ENCODE measurements around the gene IL13RA1.
"Not testable (repeated sequence)": the region's sequence is repeated elsewhere in the genome, so short reads cannot be mapped to it uniquely, and the experiment has no call there.

The IL13RA1 gene

GRCh38 chrX:118795528-118796280, 68.3 kb downstream of the IL13RA1 start:
- DNase-seq = no peak

DNA sequence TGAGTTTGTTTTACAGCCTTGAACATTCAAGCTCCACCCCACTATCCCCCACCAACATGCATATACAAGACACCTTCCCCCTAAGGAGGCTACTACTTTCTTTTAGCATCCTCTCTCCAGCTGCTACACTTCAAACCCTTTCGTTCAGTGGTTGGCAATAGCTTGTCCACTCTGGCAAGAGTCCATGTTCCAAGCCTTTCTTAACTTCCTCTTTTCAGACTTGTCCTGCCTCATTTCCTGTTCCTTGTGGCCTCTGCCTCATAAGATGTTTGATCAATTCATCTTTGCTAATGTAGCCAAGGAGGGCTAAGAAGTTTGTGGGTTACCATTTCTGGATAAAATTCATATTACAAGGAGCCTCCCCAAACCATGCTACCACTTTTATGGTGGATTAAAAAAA, 75.5 kb downstream of the IL13RA1 start:
- no peak for DNase-seq

DNA sequence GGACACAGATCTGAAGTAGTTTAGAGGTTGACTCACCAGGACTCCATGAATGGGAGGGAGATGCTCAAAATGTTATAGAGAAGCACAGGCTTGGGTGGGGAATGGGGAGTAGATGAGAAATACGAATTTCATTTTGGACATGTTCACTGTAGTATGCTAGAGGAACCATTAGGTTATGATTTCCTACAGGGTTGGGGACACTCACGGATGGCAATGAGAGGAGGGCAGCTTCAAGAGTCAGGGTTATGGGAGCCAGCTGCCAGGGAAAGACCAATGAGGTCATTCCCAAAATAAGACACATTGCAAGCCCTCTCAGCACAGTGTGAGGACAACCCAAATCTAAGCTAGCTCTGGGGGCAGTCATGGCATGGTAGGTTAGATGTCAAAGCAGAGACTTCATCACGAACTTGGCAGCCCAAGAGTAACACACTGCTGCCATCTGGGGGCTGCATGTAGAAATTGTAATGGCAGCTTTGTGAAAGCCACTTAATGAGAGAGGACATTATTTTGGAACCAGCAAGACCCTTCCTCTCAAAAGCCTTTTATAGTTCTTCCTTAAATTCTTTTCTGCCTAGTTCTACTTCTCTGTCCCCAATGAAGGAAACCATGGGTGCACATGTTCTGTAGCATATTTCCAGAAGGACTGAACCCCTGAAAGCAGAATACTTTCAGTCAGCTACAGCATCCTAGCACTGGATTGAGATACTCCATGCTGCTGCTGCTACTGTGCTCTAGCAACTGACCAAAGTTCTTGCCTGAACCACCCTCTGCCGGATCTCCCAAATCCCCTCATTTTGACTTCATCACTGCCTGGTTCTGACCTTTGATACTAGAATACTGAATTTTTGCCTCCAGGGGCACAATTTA, 80.0 kb downstream of the IL13RA1 start:
- DNase-seq = peak; percentile 30

GRCh38 chrX:118817257-118817656, 89.9 kb downstream of the IL13RA1 start:
- not testable (repeated sequence) for DNase-seq

DNA sequence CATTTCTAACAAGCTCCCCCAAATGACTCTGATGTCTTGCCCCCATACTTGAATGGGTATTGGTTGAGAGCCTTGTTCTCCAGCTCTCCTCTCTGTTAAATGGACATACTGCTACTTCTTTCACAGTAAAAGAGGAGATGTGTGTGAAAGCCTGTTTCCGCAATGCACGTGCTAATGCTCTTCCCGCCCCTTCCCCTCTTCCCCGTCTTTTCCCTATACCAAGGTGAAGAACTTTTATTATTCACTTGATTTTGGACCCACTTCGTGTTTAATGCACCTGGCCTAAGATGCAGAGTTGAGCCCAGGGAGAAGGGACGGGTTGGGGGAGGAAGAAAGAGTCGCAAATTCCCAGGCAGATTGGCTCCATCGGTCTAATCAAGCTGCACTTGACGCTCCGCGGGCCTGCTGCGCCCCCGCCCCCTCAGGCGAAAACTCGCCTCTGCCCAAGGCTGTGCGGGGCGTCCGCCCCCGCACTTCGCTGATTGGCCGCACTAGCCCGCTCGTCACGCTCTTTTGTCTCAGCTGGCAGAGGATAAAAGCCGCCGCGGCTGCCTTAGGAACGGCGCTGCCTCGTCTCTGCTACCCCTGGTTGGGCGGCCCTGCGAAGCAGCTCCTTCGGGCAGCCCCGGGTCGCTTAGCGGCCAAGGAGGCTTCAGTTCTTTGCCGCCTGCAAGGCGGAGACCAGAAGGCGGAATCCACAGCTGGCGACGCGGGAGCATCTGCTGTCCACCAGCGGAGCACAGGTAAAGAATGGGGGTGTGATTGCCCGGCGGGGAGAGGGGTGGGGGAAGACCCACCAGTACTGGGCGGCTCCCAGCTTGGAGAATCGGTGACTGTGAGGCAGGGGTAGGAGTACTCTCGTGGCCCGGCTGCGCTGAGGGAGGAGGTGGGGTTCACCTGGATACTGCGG, 96.1 kb downstream of the IL13RA1 start, which contains the start of gene ZCCHC12:
ZCCHC12 (plus strand) TSS at position 562 of the 910 bp plus-strand sequence. CDS start 1,421 bp downstream, outside the sequence.
- DNase-seq = peak; percentile 33

DNA sequence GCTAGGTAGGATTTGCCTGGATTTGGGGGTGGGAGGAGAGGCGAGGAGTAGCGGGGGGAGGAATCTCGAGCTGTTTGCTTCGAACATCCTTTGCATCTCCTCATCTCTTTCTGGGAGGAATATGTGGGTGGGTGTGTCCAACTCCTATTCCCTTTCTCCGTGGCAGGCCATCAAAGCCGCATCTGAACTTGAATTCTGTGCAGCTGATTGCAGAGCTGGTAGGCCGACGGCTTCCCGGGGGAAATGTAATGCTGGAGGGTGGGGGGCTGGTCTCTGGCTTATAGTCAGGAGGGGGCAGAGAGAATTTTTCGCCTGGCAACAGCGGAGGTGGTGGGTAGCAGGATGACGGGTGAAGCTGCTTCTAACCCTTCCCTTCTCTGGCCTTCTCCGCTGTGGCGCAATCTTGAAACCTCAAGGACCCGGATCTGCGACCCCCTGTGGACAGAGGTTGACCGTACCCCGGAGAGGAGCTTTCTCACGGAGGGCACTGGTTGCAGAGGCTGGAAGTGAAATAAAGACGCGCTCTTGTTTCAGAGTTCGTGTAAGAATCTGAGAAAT, 96.8 kb downstream of the IL13RA1 start:
- no peak for DNase-seq

DNA sequence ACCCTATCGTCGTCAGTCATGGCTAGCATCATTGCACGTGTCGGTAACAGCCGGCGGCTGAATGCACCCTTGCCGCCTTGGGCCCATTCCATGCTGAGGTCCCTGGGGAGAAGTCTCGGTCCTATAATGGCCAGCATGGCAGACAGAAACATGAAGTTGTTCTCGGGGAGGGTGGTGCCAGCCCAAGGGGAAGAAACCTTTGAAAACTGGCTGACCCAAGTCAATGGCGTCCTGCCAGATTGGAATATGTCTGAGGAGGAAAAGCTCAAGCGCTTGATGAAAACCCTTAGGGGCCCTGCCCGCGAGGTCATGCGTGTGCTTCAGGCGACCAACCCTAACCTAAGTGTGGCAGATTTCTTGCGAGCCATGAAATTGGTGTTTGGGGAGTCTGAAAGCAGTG, 97.8 kb downstream of the IL13RA1 start:
- DNase-seq = no peak

DNA sequence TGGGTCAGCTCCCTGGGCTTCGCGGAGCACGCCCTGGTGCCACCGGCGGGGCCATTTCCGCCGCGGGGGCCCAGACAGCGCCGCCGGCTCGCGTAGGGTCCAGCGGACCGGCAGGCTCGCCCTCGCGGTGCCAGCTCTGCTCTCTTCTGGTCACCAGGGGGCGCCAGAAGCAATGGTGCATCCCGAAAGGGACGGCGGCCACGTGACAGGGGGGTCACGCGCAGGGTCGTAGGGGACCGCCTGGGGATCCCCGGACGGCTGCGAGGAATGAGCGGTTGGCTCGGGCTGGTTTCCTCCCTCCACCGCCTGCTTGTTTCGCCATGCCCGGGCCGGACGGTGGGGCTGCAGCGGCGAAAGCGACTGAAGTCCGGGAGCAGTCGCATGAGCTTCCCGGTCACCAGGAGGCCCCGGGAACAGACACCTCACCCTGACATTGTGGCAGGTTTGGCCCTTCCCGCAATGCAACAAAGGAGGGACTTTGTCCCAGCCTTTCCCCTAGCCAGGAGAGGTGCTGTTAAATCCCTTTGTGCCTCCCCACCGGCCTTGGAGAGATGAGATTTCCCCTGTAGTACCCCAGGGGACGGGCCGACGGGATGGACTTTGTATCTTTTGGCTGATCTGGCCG, 112.0 kb downstream of the IL13RA1 start:
- DNase-seq = peak; percentile 48
